ENCODE results near the gene SPTBN5. TPM values are rescaled to one million over a fixed set of nuclear protein-coding genes. Genes with fewer than 3 reads are reported as not detected.

Gene SPTBN5
- total RNA-seq, 1 experiment from 2014 or later = 3.2 TPM

DNA sequence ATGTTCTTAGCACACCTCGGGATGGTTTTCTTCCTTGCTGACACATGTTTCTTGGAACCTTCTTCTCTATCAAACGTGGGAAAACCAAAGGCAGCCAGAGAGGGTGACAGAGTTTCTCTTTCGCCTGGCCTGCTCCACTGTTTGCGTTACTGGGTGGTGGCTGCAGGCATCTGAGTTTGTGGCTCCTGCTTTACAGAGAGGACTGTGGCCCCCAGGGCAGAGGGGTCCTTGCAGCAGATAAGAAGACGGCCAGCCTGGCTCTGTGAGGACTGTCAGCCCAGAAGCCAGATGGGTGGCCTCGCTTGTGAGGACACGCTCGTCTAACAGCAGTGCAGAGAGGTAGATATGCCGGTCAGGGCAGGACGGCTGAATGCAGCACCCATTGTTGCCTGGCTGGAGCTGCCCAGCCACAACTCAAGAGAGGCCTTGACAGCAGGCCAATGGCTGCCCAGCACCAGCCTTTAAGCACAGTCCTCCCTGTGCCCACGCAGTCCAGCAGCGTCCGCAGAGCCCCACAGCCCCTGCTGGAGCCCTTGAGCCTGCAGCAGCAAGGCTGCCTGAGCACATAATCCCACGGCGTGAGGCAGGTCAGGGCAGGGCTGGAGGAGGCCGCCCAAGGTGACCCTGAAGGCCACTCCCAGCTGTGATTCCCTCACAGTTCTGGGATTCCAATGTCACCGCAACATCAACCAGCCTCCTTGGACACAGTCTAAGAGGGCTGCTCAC lies 15.0 kb upstream of the SPTBN5 start:
- Histone ChIP-seq H3K4me3 (ENCODE audit: low read depth, low read length, poor library complexity, severe bottlenecking) (no peak overlapping the region), H3K27me3 (replicated peaks; ENCODE audit: insufficient read depth, low read depth, low read length, poor library complexity) (no peaks in the 10 kb centered on the region), H3K9me3 (ENCODE audit: low read depth, low read length, poor library complexity, severe bottlenecking) (no peaks in the 10 kb centered on the region), H3K36me3 (ENCODE audit: insufficient read depth, low read length, poor library complexity, severe bottlenecking) (peaks cover 6% of the 10 kb centered on the region), H3K4me1 (ENCODE audit: insufficient read depth, low read length, poor library complexity, severe bottlenecking) (no peaks in the 10 kb centered on the region), H3K27ac (ENCODE audit: low read depth, low read length, poor library complexity, severe bottlenecking) (no peak overlapping the region)
- CTCF ChIA-PET = no interaction called here
- intact Hi-C loops (cut with micrococcal nuclease; ENCODE audit: unreplicated experiment) = loop anchor here (10.0 kb wide), 1 partner anchor 354 kb away; the partner anchor contains the start of gene TYRO3
- no peak for DNase-seq (ENCODE audit: low spot score)
- POLR2A ChIA-PET (ENCODE audit: low non-redundant PET) = no interaction called here
- BruUV-seq (replicated peaks) = no TSS peak
- TF ChIP-seq EZH2 (IDR thresholded peaks at IDR 0.05; ENCODE audit: borderline replicate concordance, low read depth, low read length, poor library complexity, severe bottlenecking) = no peak
- TF ChIP-seq, protein P1, sequence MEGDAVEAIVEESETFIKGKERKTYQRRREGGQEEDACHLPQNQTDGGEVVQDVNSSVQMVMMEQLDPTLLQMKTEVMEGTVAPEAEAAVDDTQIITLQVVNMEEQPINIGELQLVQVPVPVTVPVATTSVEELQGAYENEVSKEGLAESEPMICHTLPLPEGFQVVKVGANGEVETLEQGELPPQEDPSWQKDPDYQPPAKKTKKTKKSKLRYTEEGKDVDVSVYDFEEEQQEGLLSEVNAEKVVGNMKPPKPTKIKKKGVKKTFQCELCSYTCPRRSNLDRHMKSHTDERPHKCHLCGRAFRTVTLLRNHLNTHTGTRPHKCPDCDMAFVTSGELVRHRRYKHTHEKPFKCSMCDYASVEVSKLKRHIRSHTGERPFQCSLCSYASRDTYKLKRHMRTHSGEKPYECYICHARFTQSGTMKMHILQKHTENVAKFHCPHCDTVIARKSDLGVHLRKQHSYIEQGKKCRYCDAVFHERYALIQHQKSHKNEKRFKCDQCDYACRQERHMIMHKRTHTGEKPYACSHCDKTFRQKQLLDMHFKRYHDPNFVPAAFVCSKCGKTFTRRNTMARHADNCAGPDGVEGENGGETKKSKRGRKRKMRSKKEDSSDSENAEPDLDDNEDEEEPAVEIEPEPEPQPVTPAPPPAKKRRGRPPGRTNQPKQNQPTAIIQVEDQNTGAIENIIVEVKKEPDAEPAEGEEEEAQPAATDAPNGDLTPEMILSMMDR (conservative IDR thresholded peaks at IDR 0.05; ENCODE audit: low read depth, low read length) = no peak

DNA sequence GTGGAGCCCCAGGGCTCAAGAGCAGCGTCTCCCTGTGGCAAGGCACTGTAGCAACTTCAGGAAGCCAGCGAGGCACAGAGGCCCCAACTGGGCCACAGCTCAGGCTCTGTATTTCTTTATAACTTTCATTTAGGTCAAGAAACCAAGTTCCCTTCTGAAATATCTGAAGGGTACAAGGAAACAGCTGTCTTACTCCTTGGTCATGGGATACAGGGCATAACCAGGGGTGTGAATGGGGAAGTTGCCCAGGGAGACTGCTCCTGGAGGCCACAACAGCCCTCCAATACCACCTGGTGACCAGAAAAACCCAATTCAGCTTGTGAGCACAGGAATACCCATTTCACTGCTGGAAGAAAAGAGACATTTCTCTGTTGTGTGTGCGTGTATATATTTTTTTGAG lies 13.3 kb upstream of the SPTBN5 start:
- POLR2A ChIA-PET (ENCODE audit: low non-redundant PET) = no interaction called here
- no TSS peak for BruUV-seq (replicated peaks)
- H3K9me3 ChIP-seq (ENCODE audit: low read depth, low read length, poor library complexity, severe bottlenecking) = no peaks in the 10 kb centered on the region
- H3K36me3 ChIP-seq (ENCODE audit: insufficient read depth, low read length, poor library complexity, severe bottlenecking) = peaks cover 6% of the 10 kb centered on the region
- CTCF ChIA-PET = interaction anchor here (0.5 kb wide), 1 partner anchor 126 kb away, joined by 4 read pairs; no protein-coding TSS in a partner anchor
- H3K4me1 ChIP-seq (ENCODE audit: insufficient read depth, low read length, poor library complexity, severe bottlenecking) = no peaks in the 10 kb centered on the region
- intact Hi-C loops (cut with micrococcal nuclease; ENCODE audit: unreplicated experiment) = loop anchor here (10.0 kb wide), 1 partner anchor 352 kb away; the partner anchor contains the start of gene TYRO3
- no peak overlapping the region for H3K4me3 ChIP-seq (ENCODE audit: low read depth, low read length, poor library complexity, severe bottlenecking)
- no peak overlapping the region for H3K27ac ChIP-seq (ENCODE audit: low read depth, low read length, poor library complexity, severe bottlenecking)
- H3K27me3 ChIP-seq (replicated peaks; ENCODE audit: insufficient read depth, low read depth, low read length, poor library complexity) = no peaks in the 10 kb centered on the region
- TF ChIP-seq, protein P1 (conservative IDR thresholded peaks at IDR 0.05; ENCODE audit: low read depth, low read length) = no peak
- no peak for TF ChIP-seq EZH2 (IDR thresholded peaks at IDR 0.05; ENCODE audit: borderline replicate concordance, low read depth, low read length, poor library complexity, severe bottlenecking)
- no peak for DNase-seq (ENCODE audit: low spot score)

DNA sequence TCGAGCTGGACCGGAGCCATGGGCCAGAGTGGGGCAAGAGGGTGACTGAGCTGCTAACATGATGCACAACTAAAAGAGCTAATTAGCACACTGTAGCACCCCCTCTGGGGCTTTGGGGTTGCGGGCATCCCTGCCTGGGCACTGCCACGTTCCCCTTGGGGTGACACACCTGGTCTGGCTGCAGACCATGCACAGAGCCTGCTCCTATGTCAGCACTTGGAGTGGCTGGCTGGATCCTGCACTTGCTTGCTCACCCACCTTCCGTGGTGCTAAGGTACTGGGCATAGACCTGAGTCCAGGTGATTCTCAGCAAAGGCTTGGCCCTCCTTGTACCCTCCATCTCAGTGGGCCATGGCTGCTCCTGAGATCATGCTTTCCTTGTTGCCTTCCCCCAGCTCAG lies 12.8 kb upstream of the SPTBN5 start:
- BruUV-seq (replicated peaks) = no TSS peak
- H3K4me3 ChIP-seq (ENCODE audit: low read depth, low read length, poor library complexity, severe bottlenecking) = no peak overlapping the region
- no peaks in the 10 kb centered on the region for H3K9me3 ChIP-seq (ENCODE audit: low read depth, low read length, poor library complexity, severe bottlenecking)
- no peak for TF ChIP-seq EZH2 (IDR thresholded peaks at IDR 0.05; ENCODE audit: borderline replicate concordance, low read depth, low read length, poor library complexity, severe bottlenecking)
- TF ChIP-seq, protein P1 (conservative IDR thresholded peaks at IDR 0.05; ENCODE audit: low read depth, low read length) = no peak
- DNase-seq (ENCODE audit: low spot score) = no peak
- ChIA-PET POLR2A (ENCODE audit: low non-redundant PET) (interaction anchor here (0.6 kb wide), 1 partner anchor 8 kb away, joined by 3 read pairs; no protein-coding TSS in a partner anchor), CTCF (interaction anchor here (0.5 kb wide), 1 partner anchor 126 kb away, joined by 4 read pairs; no protein-coding TSS in a partner anchor)
- H3K27ac ChIP-seq (ENCODE audit: low read depth, low read length, poor library complexity, severe bottlenecking) = no peak overlapping the region
- no peaks in the 10 kb centered on the region for H3K4me1 ChIP-seq (ENCODE audit: insufficient read depth, low read length, poor library complexity, severe bottlenecking)
- H3K36me3 ChIP-seq (ENCODE audit: insufficient read depth, low read length, poor library complexity, severe bottlenecking) = peaks cover 6% of the 10 kb centered on the region
- H3K27me3 ChIP-seq (replicated peaks; ENCODE audit: insufficient read depth, low read depth, low read length, poor library complexity) = no peaks in the 10 kb centered on the region
- intact Hi-C loops (cut with micrococcal nuclease; ENCODE audit: unreplicated experiment) = loop anchor here (10.0 kb wide), 1 partner anchor 352 kb away; the partner anchor contains the start of gene TYRO3

All from A673 (cell line).